NK-92 treated with Interleukin-12 subunit alpha and Interleukin-12 subunit beta, amount 100 ng/mL, for 24 hours (cell line): ENCODE data around the gene APLF.
"Not testable (repeated sequence)": the region's sequence is repeated elsewhere in the genome, so short reads cannot be mapped to it uniquely, and the experiment has no call there.

Experiments
- DNase-seq: peaks from one replicate; lab custom pipeline; 2025; lab: John Stamatoyannopoulos, UW

Gene APLF

GRCh38 chr2:68476454-68476853 is 9.1 kb downstream of the APLF start:
- DNase-seq = no peak

- no peak for DNase-seq
These were observed 11.3 kb downstream of the APLF start for GRCh38 chr2:68478688-68479087.

- no peak for DNase-seq
These were observed 15.0 kb downstream of the APLF start for GRCh38 chr2:68482296-68482820.

GRCh38 chr2:68483011-68483410 is 15.6 kb downstream of the APLF start:
- no peak for DNase-seq

- DNase-seq = no peak
These were observed 20.5 kb downstream of the APLF start for GRCh38 chr2:68487773-68488355.

- not testable (repeated sequence) for DNase-seq
These were observed 21.2 kb downstream of the APLF start for GRCh38 chr2:68488605-68489004.

- no peak for DNase-seq
These were observed 21.9 kb downstream of the APLF start for GRCh38 chr2:68489282-68489681.

GRCh38 chr2:68491582-68491981 is 24.2 kb downstream of the APLF start:
- no peak for DNase-seq

GRCh38 chr2:68499133-68499532 is 31.7 kb downstream of the APLF start:
- DNase-seq = no peak

- no peak for DNase-seq
These were observed 33.3 kb downstream of the APLF start for GRCh38 chr2:68500649-68501048.

- DNase-seq = no peak
These were observed 34.4 kb downstream of the APLF start for GRCh38 chr2:68501768-68502167.

GRCh38 chr2:68505603-68506159 is 38.3 kb downstream of the APLF start:
- no peak for DNase-seq

- no peak for DNase-seq
These were observed 38.8 kb downstream of the APLF start for GRCh38 chr2:68506170-68506569.

GRCh38 chr2:68512326-68512725 is 44.9 kb downstream of the APLF start:
- DNase-seq = no peak

- no peak for DNase-seq
These were observed 45.6 kb downstream of the APLF start for GRCh38 chr2:68512966-68513365.

GRCh38 chr2:68514316-68514929 is 47.0 kb downstream of the APLF start:
- DNase-seq = no peak

GRCh38 chr2:68516051-68516955 is 48.9 kb downstream of the APLF start:
- no peak for DNase-seq

GRCh38 chr2:68519236-68519635 is 51.9 kb downstream of the APLF start:
- DNase-seq = no peak

GRCh38 chr2:68521037-68521436 is 53.7 kb downstream of the APLF start:
- DNase-seq = no peak

- DNase-seq = not testable (repeated sequence)
These were observed 59.6 kb downstream of the APLF start for GRCh38 chr2:68526943-68527342.

GRCh38 chr2:68527343-68528081 is 60.1 kb downstream of the APLF start:
- DNase-seq = not testable (repeated sequence)

- DNase-seq = not testable (repeated sequence)
These were observed 61.8 kb downstream of the APLF start for GRCh38 chr2:68529156-68529555.
